ENCODE measurements around the gene NDC80. TPM values are rescaled to one million over a fixed set of nuclear protein-coding genes. Genes with fewer than 3 reads are reported as not detected.
A peak's percentile ranks its signal among the peaks of the same experiment; 100 is the strongest.
"Not testable (repeated sequence)": the region's sequence is repeated elsewhere in the genome, so short reads cannot be mapped to it uniquely, and the experiment has no call there.

NDC80 gene
- 16.7 and 19.9 TPM in 2 replicates for total RNA-seq (2012; rRNA removed)

- Histone ChIP-seq H3K9ac (ENCODE audit: low read depth, low read length) (peak within 1 kb of the TSS; percentile 94), H3K27me3 (ENCODE audit: control insufficient read depth, insufficient read depth, low read length) (no peaks in the 10 kb centered on the region), H3K4me2 (ENCODE audit: low read length) (peak within 1 kb of the TSS; percentile 75), H3K4me3 (ENCODE audit: low read length) (peak within 1 kb of the TSS; percentile 76), H3K36me3 (ENCODE audit: insufficient read depth, low read length) (no peaks in the 10 kb centered on the region), H3K9me3 (replicated peaks; ENCODE audit: low read length) (no peaks in the 10 kb centered on the region), H3K4me1 (ENCODE audit: control insufficient read depth, insufficient read depth, low read length) (peaks cover 30% of the 10 kb centered on the region)
These were observed at the start of gene NDC80, which contains the start of gene METTL4 for GRCh38 chr18:2571200-2572170. NDC80 (plus strand) TSS chr18:2571557; CDS start chr18:2572986, 1,429 bp downstream. METTL4 (minus strand) TSS chr18:2571505; CDS start chr18:2567216, 4,289 bp downstream.

DNA sequence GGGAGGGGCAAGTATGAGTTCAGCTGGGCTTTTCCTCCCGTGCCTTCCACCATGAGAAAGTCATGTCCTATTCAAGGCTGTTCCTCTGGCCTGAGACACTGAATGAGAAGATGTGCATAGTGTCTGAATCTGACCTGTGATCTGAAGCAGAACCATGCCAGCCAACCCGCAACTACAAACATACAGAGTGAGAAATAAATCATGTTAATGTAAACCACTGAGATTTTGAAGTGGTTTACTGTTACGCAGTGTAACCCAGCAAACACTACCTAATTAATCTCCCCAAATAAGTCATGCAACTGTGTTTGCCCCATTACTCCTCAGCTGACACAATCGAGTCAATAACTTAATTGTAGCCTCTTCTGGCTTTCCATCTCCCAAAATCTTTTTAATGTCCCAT lies 49.2 kb upstream of the NDC80 start:
- no peaks in the 10 kb centered on the region for H3K4me1 ChIP-seq (ENCODE audit: control insufficient read depth, insufficient read depth, low read length)
- H3K9ac ChIP-seq (ENCODE audit: low read depth, low read length), result no peak overlapping the region
- no peaks in the 10 kb centered on the region for H3K27me3 ChIP-seq (ENCODE audit: control insufficient read depth, insufficient read depth, low read length)

GRCh38 chr18:2524794-2525198 lies 46.6 kb upstream of the NDC80 start:
- H3K36me3 ChIP-seq (ENCODE audit: insufficient read depth, low read length); H3K9ac ChIP-seq (ENCODE audit: low read depth, low read length); H3K4me1 ChIP-seq (ENCODE audit: control insufficient read depth, insufficient read depth, low read length); H3K4me2 ChIP-seq (ENCODE audit: low read length); H3K27me3 ChIP-seq (ENCODE audit: control insufficient read depth, insufficient read depth, low read length); H3K9me3 ChIP-seq (replicated peaks; ENCODE audit: low read length); H3K4me3 ChIP-seq (ENCODE audit: low read length): not testable (repeated sequence)

More for the DNA sequence above, 49.2 kb upstream of the NDC80 start:
- Histone ChIP-seq H3K4me3 (ENCODE audit: low read length) (no peak overlapping the region), H3K36me3 (ENCODE audit: insufficient read depth, low read length) (no peaks in the 10 kb centered on the region), H3K9me3 (replicated peaks; ENCODE audit: low read length) (no peaks in the 10 kb centered on the region), H3K4me2 (ENCODE audit: low read length) (no peak overlapping the region)

DNA sequence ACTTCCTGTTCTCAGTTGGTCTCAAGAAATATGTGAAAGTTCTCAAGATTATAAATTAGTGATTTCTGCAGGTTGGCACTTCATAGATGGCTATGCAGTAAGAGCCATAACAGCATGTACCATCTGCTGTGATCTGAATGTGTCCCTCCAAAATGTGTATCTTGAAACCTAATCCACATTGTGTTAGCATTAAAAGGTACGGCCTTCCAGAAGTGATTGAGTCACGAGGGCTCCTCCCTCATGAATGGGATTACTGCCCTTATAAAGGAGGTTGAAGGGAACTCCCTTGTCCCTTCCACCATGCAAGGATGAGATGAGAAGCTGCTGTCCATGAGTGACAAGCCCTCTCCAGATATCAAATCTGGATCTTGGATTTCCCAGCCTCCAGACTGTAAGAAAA lies 45.0 kb upstream of the NDC80 start:
- no peaks in the 10 kb centered on the region for H3K4me1 ChIP-seq (ENCODE audit: control insufficient read depth, insufficient read depth, low read length)

DNA sequence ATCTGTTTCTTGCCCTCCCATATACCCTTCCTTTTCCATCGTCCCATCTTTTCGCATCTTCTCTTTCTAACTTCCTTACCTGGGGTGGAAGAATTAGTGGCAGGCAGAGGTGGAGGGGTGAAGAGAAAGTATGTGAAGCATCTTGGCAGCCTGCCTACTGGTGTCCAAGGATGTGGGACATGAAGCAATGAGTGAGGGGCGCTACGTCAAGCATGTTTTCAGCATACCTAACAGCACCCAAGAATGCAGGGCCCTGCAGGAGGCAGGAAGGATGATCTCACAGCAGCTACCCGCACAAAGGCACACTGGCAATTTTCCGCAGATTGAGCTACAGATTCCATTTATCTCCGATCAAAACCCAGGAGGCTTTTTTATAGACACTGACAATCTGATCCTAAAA lies 42.2 kb upstream of the NDC80 start:
- Histone ChIP-seq H3K4me2 (ENCODE audit: low read length) (no peak overlapping the region), H3K9ac (ENCODE audit: low read depth, low read length) (no peak overlapping the region), H3K4me3 (ENCODE audit: low read length) (no peak overlapping the region), H3K27me3 (ENCODE audit: control insufficient read depth, insufficient read depth, low read length) (no peaks in the 10 kb centered on the region), H3K9me3 (replicated peaks; ENCODE audit: low read length) (no peaks in the 10 kb centered on the region), H3K4me1 (ENCODE audit: control insufficient read depth, insufficient read depth, low read length) (no peaks in the 10 kb centered on the region), H3K36me3 (ENCODE audit: insufficient read depth, low read length) (no peaks in the 10 kb centered on the region)

More for the DNA sequence above, 45.0 kb upstream of the NDC80 start:
- H3K9me3 ChIP-seq (replicated peaks; ENCODE audit: low read length), result no peaks in the 10 kb centered on the region
- no peak overlapping the region for H3K4me2 ChIP-seq (ENCODE audit: low read length)
- H3K27me3 ChIP-seq (ENCODE audit: control insufficient read depth, insufficient read depth, low read length), result no peaks in the 10 kb centered on the region
- no peaks in the 10 kb centered on the region for H3K36me3 ChIP-seq (ENCODE audit: insufficient read depth, low read length)
- H3K9ac ChIP-seq (ENCODE audit: low read depth, low read length), result no peak overlapping the region
- no peak overlapping the region for H3K4me3 ChIP-seq (ENCODE audit: low read length)

DNA sequence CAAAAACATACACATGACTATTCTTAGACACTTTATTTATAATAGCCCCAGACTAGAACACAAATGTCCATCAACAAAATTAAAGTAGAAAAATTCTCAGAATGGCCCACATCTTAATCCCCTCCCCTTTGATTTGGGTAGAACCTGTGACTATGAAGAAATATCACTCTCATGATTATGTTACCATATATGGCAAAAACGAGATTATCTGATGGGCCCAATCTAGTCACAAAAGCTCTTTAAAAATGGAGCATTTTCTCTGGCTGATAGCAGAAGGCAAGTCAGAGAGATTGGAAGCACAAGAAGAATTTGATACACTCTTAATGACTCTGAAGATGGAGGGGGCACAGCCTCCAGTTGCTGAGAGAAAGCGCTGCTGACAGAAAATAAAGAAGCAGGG lies 39.6 kb upstream of the NDC80 start:
- Histone ChIP-seq H3K27me3 (ENCODE audit: control insufficient read depth, insufficient read depth, low read length) (no peaks in the 10 kb centered on the region), H3K4me1 (ENCODE audit: control insufficient read depth, insufficient read depth, low read length) (peaks cover 4% of the 10 kb centered on the region), H3K36me3 (ENCODE audit: insufficient read depth, low read length) (no peaks in the 10 kb centered on the region), H3K9me3 (replicated peaks; ENCODE audit: low read length) (no peaks in the 10 kb centered on the region), H3K9ac (ENCODE audit: low read depth, low read length) (no peak overlapping the region), H3K4me3 (ENCODE audit: low read length) (no peak overlapping the region), H3K4me2 (ENCODE audit: low read length) (no peak overlapping the region)

DNA sequence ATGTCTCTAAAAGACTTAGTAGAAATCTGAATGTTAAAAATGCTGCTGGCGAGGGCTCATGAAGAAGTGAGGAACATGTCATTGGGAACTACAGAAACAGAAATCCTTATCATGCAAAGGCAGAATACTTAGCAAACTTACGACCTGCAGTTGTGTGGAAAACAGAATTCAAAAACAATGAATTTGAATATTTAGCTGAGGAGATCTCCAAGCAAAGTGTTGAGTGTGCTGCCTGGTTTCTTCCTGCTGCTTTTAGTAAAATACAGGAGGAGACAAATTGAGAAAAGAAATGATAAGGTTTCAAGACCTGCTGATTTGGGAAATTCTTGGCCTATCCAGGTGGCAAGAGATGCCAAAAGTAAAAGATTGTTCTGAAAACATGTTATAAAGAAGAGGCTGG lies 38.6 kb upstream of the NDC80 start:
- H3K27me3 ChIP-seq (ENCODE audit: control insufficient read depth, insufficient read depth, low read length), result no peaks in the 10 kb centered on the region
- H3K36me3 ChIP-seq (ENCODE audit: insufficient read depth, low read length), result no peaks in the 10 kb centered on the region
- H3K4me2 ChIP-seq (ENCODE audit: low read length), result no peak overlapping the region
- peaks cover 5% of the 10 kb centered on the region for H3K4me1 ChIP-seq (ENCODE audit: control insufficient read depth, insufficient read depth, low read length)
- H3K9me3 ChIP-seq (replicated peaks; ENCODE audit: low read length), result no peaks in the 10 kb centered on the region
- no peak overlapping the region for H3K4me3 ChIP-seq (ENCODE audit: low read length)
- no peak overlapping the region for H3K9ac ChIP-seq (ENCODE audit: low read depth, low read length)

- peaks cover 5% of the 10 kb centered on the region for H3K4me1 ChIP-seq (ENCODE audit: control insufficient read depth, insufficient read depth, low read length)
- H3K36me3 ChIP-seq (ENCODE audit: insufficient read depth, low read length), result no peaks in the 10 kb centered on the region
- H3K27me3 ChIP-seq (ENCODE audit: control insufficient read depth, insufficient read depth, low read length), result no peaks in the 10 kb centered on the region
- no peak overlapping the region for H3K4me3 ChIP-seq (ENCODE audit: low read length)
- no peak overlapping the region for H3K9ac ChIP-seq (ENCODE audit: low read depth, low read length)
- H3K4me2 ChIP-seq (ENCODE audit: low read length), result no peak overlapping the region
- H3K9me3 ChIP-seq (replicated peaks; ENCODE audit: low read length), result no peaks in the 10 kb centered on the region
These were observed 36.5 kb upstream of the NDC80 start for GRCh38 chr18:2534906-2535305.

GRCh38 chr18:2535419-2535910 lies 35.9 kb upstream of the NDC80 start:
- H3K9me3 ChIP-seq (replicated peaks; ENCODE audit: low read length), result no peaks in the 10 kb centered on the region

DNA sequence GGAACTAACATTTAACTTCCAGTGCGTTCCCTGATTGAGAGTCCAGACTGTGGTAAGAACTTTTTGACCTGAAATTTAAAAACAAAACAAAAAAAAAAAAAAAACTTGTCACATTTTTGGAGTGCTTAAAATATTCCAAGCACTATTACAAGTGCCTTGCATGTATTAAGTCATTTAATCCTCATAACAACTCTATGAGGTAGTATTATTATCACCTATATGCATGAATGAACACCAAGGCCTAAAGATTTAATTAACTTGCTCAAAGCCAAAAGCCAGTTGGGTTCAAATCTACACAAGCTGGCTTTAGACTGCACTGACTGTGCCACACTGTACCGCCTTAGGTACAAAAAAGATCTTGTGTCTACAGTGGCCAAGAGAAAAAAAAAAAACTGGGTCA lies 35.3 kb upstream of the NDC80 start:
- H3K36me3 ChIP-seq (ENCODE audit: insufficient read depth, low read length), result no peaks in the 10 kb centered on the region
- H3K9me3 ChIP-seq (replicated peaks; ENCODE audit: low read length), result no peaks in the 10 kb centered on the region
- H3K4me3 ChIP-seq (ENCODE audit: low read length), result no peak overlapping the region
- H3K9ac ChIP-seq (ENCODE audit: low read depth, low read length), result no peak overlapping the region
- no peaks in the 10 kb centered on the region for H3K27me3 ChIP-seq (ENCODE audit: control insufficient read depth, insufficient read depth, low read length)
- no peak overlapping the region for H3K4me2 ChIP-seq (ENCODE audit: low read length)
- peaks cover 5% of the 10 kb centered on the region for H3K4me1 ChIP-seq (ENCODE audit: control insufficient read depth, insufficient read depth, low read length)

More at GRCh38 chr18:2535419-2535910, 35.9 kb upstream of the NDC80 start:
- no peaks in the 10 kb centered on the region for H3K36me3 ChIP-seq (ENCODE audit: insufficient read depth, low read length)
- no peak overlapping the region for H3K4me3 ChIP-seq (ENCODE audit: low read length)
- H3K9ac ChIP-seq (ENCODE audit: low read depth, low read length), result no peak overlapping the region
- H3K4me1 ChIP-seq (ENCODE audit: control insufficient read depth, insufficient read depth, low read length), result peaks cover 5% of the 10 kb centered on the region
- no peak overlapping the region for H3K4me2 ChIP-seq (ENCODE audit: low read length)
- no peaks in the 10 kb centered on the region for H3K27me3 ChIP-seq (ENCODE audit: control insufficient read depth, insufficient read depth, low read length)

DNA sequence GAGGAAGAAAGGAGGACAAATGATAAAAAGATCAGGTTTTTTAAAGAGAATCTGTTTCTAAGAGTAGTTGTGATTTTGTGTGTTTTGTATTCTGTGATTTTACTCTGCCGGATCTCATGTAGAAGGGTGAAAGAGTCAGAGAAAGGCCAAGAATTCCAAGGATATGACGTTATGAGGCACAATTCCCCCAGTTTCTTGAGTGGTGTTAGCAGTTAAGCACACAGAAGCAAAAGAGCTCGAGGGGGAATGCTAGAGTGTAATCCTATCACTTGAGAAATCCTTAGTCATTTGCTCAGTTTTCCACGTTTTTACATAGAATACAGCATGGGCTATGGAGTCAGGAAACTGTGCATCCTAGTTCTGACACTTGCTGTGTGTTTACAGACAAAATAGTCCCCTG lies 34.9 kb upstream of the NDC80 start:
- H3K9ac ChIP-seq (ENCODE audit: low read depth, low read length), result no peak overlapping the region
- peaks cover 5% of the 10 kb centered on the region for H3K4me1 ChIP-seq (ENCODE audit: control insufficient read depth, insufficient read depth, low read length)
- no peaks in the 10 kb centered on the region for H3K36me3 ChIP-seq (ENCODE audit: insufficient read depth, low read length)
- no peak overlapping the region for H3K4me2 ChIP-seq (ENCODE audit: low read length)
- no peaks in the 10 kb centered on the region for H3K9me3 ChIP-seq (replicated peaks; ENCODE audit: low read length)
- H3K4me3 ChIP-seq (ENCODE audit: low read length), result no peak overlapping the region
- H3K27me3 ChIP-seq (ENCODE audit: control insufficient read depth, insufficient read depth, low read length), result no peaks in the 10 kb centered on the region

All from skeletal muscle satellite cell (primary cell).